Activated naive CD4-positive, alpha-beta T cell treated with anti-CD3 and anti-CD28 coated beads, Interleukin-2, amount 50 U/mL, for 24 hours (primary cell): ENCODE data around the gene CPN2.

Experiments used
- H3K27ac Mint-ChIP-seq: one replicate; pipeline ENCODE4 v1.8.0; 2021; ENCODE audit warnings: mild to moderate bottlenecking, mixed read lengths
- H3K27me3 Mint-ChIP-seq: one replicate; pipeline ENCODE4 v1.8.0; 2021; ENCODE audit warnings: mixed read lengths
- H3K36me3 Mint-ChIP-seq: one replicate; pipeline ENCODE4 v1.8.0; 2021; ENCODE audit warnings: mixed read lengths
- H3K4me1 Mint-ChIP-seq: one replicate; pipeline ENCODE4 v1.8.0; 2021; ENCODE audit warnings: mixed read lengths
- H3K4me3 Mint-ChIP-seq: one replicate; pipeline ENCODE4 v1.8.0; 2021; ENCODE audit warnings: mild to moderate bottlenecking, mixed read lengths
- H3K9me3 Mint-ChIP-seq: one replicate; pipeline ENCODE4 v1.8.0; 2021; ENCODE audit warnings: mixed read lengths

CPN2 gene

DNA sequence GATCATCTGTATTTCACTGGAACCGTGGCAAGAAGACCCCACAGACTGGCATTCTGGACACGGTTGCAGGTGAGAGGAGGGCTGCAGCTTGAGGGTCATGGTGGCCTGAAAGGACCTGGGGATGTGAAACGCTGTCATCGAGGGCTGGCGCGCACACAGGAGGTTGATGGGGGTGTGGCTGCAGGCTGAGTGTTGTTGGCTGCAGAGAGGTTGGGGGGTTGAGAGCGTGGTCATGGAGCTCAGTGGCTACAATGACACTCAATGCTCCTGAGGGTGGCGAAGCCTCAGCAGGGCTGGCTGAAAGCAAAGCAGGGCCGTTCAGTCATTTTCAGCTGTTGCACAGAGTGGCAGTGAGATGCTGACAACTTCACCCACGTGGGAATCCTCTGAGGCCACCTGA, 21.0 kb downstream of the CPN2 start:
- no peak overlapping the region for H3K27ac Mint-ChIP-seq
- no peaks in the 10 kb centered on the region for H3K36me3 Mint-ChIP-seq
- H3K27me3 Mint-ChIP-seq = peaks cover 15% of the 10 kb centered on the region
- no peak overlapping the region for H3K4me3 Mint-ChIP-seq
- no peaks in the 10 kb centered on the region for H3K9me3 Mint-ChIP-seq
- no peaks in the 10 kb centered on the region for H3K4me1 Mint-ChIP-seq

GRCh38 chr3:194329583-194329965, 21.6 kb downstream of the CPN2 start:
- H3K27me3 Mint-ChIP-seq = peaks cover 15% of the 10 kb centered on the region
- no peak overlapping the region for H3K4me3 Mint-ChIP-seq
- H3K27ac Mint-ChIP-seq = no peak overlapping the region
- no peaks in the 10 kb centered on the region for H3K4me1 Mint-ChIP-seq
- no peaks in the 10 kb centered on the region for H3K9me3 Mint-ChIP-seq
- H3K36me3 Mint-ChIP-seq = no peaks in the 10 kb centered on the region

GRCh38 chr3:194328942-194329582, 22.1 kb downstream of the CPN2 start:
- no peaks in the 10 kb centered on the region for H3K9me3 Mint-ChIP-seq
- H3K27ac Mint-ChIP-seq = no peak overlapping the region
- no peaks in the 10 kb centered on the region for H3K36me3 Mint-ChIP-seq
- peaks cover 15% of the 10 kb centered on the region for H3K27me3 Mint-ChIP-seq
- H3K4me1 Mint-ChIP-seq = no peaks in the 10 kb centered on the region
- no peak overlapping the region for H3K4me3 Mint-ChIP-seq

DNA sequence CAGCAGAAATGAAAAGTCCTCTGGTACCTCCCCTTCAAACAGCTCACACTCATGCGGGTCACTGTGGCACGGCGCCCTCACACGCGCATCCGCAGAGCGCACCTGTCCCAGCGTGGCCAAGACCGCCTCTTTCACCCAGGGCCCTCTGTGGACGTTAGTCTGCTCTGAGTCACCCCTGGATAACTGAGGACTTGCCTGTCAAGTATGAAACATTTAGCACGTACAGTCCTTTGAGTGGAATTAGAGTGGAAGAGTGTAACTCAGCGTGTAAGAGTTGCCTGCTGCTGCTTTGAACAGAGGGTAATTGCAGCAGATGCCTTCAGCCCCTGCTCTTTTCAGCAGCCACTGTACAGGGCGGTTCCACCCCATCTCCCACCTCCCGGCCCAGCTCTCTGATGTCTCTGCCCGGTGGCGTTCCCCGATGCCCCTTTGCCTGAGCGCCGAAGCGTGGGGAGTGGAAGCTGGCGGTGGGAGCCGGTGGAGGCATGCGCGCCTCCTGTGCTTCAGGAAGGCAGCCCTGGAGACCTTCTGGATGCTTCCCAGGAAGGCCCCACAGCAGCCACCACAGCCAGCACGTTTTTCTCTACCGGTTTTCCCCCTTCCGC, 23.0 kb downstream of the CPN2 start:
- H3K27me3 Mint-ChIP-seq = peaks cover 9% of the 10 kb centered on the region
- H3K36me3 Mint-ChIP-seq = no peaks in the 10 kb centered on the region
- no peak overlapping the region for H3K4me3 Mint-ChIP-seq
- H3K9me3 Mint-ChIP-seq = no peaks in the 10 kb centered on the region
- H3K4me1 Mint-ChIP-seq = no peaks in the 10 kb centered on the region
- no peak overlapping the region for H3K27ac Mint-ChIP-seq

- peaks cover under 1% of the 10 kb centered on the region for H3K4me1 Mint-ChIP-seq
- H3K36me3 Mint-ChIP-seq = no peaks in the 10 kb centered on the region
- no peak overlapping the region for H3K4me3 Mint-ChIP-seq
- H3K9me3 Mint-ChIP-seq = no peaks in the 10 kb centered on the region
- no peak overlapping the region for H3K27ac Mint-ChIP-seq
- peaks cover 3% of the 10 kb centered on the region for H3K27me3 Mint-ChIP-seq
These were observed 23.7 kb downstream of the CPN2 start for GRCh38 chr3:194327218-194328052.

DNA sequence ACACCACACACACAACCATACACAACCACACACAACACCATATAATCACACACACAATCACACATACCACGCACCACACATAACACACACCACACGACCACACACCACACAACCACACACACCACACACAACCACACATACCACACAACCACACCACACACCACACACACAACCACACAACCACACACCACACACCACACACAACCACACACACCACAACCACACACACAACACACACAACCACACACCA, 24.2 kb downstream of the CPN2 start:
- Mint-ChIP-seq H3K36me3 (no peaks in the 10 kb centered on the region), H3K9me3 (no peaks in the 10 kb centered on the region), H3K27me3 (peaks cover 3% of the 10 kb centered on the region), H3K27ac (no peak overlapping the region), H3K4me3 (no peak overlapping the region), H3K4me1 (peaks cover 5% of the 10 kb centered on the region)

DNA sequence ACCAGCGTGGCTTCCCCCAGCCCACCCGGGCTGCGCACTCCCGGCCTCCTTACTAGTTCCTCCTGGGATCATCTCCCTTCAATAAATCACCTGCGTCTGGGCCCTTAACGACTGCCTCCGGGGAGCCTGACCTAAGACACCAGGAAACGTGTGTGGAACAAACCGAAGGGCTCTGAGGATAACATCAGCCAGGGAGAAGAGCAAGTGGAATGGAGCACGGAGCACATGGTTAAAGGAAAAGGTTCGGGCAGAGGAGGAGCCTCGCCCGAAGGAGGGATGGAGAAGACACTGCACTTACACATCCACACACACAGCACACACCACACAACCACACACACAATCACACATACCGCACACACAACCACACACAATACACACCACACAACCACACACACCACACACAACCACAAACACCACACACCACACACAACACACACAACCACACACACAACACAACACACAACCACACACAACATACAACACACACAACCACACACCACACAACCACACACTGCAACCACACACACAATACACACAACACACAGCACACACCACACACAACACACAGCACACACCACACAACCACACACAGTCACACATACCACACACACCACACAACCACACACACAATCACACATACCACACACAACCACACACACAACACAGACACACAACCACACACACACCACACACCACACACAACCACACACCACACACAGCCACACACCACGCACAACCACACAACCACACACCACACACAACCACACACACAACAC, 24.7 kb downstream of the CPN2 start:
- H3K4me3 Mint-ChIP-seq = no peak overlapping the region
- H3K27ac Mint-ChIP-seq = no peak overlapping the region
- H3K4me1 Mint-ChIP-seq = peaks cover 5% of the 10 kb centered on the region
- H3K27me3 Mint-ChIP-seq = no peaks in the 10 kb centered on the region
- H3K9me3 Mint-ChIP-seq = no peaks in the 10 kb centered on the region
- no peaks in the 10 kb centered on the region for H3K36me3 Mint-ChIP-seq

DNA sequence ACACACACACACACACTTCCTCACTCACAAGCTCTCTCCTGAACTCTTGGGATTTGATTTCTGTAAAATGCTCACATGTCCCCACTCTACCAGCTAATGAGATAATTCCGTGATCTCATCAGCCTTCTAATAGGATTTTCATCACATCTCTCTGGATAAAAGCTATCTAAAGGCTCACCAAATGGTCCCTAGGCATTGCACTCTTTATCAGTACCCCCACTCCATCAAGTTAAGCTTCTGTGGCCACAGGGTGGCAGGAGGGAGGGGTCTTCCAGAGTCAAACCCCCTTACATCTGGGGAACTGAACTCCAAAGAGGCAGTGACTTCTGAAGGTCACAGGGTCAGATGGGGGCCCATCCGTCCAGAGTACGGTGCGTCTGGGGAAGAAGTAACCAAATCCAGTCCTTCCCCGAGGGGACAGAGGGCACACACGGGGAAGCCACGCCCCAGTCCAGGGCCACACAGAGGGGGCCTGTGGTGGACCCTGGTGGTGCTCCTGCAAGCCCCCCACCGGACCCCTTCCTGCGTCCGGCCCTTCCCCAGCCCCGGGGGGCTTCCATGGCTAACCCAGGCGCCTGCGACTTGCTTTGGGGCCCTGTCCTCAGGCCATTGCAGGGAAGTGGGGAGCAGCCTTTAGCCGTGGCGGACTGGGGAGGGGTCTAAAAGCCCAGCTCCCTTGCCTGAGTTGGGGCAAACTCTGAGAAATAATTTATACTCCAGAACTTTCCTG, 25.5 kb downstream of the CPN2 start:
- H3K4me1 Mint-ChIP-seq = peaks cover 5% of the 10 kb centered on the region
- H3K36me3 Mint-ChIP-seq = no peaks in the 10 kb centered on the region
- no peaks in the 10 kb centered on the region for H3K27me3 Mint-ChIP-seq
- no peak overlapping the region for H3K4me3 Mint-ChIP-seq
- no peak overlapping the region for H3K27ac Mint-ChIP-seq
- H3K9me3 Mint-ChIP-seq = no peaks in the 10 kb centered on the region

- Mint-ChIP-seq H3K4me3 (no peak overlapping the region), H3K36me3 (no peaks in the 10 kb centered on the region), H3K27ac (no peak overlapping the region), H3K4me1 (peaks cover 5% of the 10 kb centered on the region), H3K9me3 (no peaks in the 10 kb centered on the region), H3K27me3 (no peaks in the 10 kb centered on the region)
These were observed 26.3 kb downstream of the CPN2 start for GRCh38 chr3:194324823-194325327.

GRCh38 chr3:194323785-194324735, 27.1 kb downstream of the CPN2 start:
- peaks cover 6% of the 10 kb centered on the region for H3K9me3 Mint-ChIP-seq
- no peaks in the 10 kb centered on the region for H3K27me3 Mint-ChIP-seq
- no peak overlapping the region for H3K4me3 Mint-ChIP-seq
- no peaks in the 10 kb centered on the region for H3K36me3 Mint-ChIP-seq
- no peak overlapping the region for H3K27ac Mint-ChIP-seq
- peaks cover 5% of the 10 kb centered on the region for H3K4me1 Mint-ChIP-seq

DNA sequence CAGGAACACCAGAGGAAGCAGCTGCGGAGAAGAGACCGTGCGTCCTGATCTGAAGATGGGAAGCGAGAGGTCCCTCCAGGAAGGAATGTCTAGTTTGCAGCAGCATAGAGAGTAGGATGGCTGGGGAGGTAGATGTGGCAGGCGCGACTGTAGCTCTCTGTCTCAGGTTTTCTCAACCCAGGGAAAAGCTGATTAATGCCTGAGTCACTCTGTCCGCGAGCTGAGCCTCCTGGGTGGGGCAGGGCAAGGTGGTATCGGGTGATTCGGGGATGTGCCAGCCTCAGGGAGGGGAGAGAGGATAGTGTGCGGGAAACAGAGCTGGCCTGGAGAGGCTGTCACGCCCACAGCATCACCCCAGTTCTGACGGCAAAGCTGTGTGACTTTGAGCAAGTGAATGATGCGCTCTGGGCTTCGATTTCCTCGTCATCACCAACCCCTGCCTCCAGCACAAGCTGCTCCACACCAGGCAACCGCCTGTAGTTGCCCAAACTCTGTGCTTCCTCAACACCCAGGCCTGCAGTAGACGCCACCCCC, 28.4 kb downstream of the CPN2 start:
- H3K36me3 Mint-ChIP-seq = peaks cover 3% of the 10 kb centered on the region
- H3K4me1 Mint-ChIP-seq = peaks cover 5% of the 10 kb centered on the region
- no peak overlapping the region for H3K4me3 Mint-ChIP-seq
- H3K27me3 Mint-ChIP-seq = no peaks in the 10 kb centered on the region
- H3K9me3 Mint-ChIP-seq = peaks cover 8% of the 10 kb centered on the region
- peak overlapping the region; percentile 60 for H3K27ac Mint-ChIP-seq

- H3K4me3 Mint-ChIP-seq = no peak overlapping the region
- H3K27ac Mint-ChIP-seq = no peak overlapping the region
- peaks cover 5% of the 10 kb centered on the region for H3K4me1 Mint-ChIP-seq
- H3K27me3 Mint-ChIP-seq = no peaks in the 10 kb centered on the region
- H3K9me3 Mint-ChIP-seq = peaks cover 8% of the 10 kb centered on the region
- peaks cover 3% of the 10 kb centered on the region for H3K36me3 Mint-ChIP-seq
These were observed 29.2 kb downstream of the CPN2 start for GRCh38 chr3:194321693-194322640.

- H3K36me3 Mint-ChIP-seq = peaks cover 3% of the 10 kb centered on the region
- peaks cover 9% of the 10 kb centered on the region for H3K4me1 Mint-ChIP-seq
- H3K27me3 Mint-ChIP-seq = no peaks in the 10 kb centered on the region
- peaks cover 8% of the 10 kb centered on the region for H3K9me3 Mint-ChIP-seq
- no peak overlapping the region for H3K4me3 Mint-ChIP-seq
- H3K27ac Mint-ChIP-seq = no peak overlapping the region
These were observed 30.3 kb downstream of the CPN2 start for GRCh38 chr3:194320744-194321243.
